ENCODE measurements around the gene WDFY1. TPM values are rescaled to one million over a fixed set of nuclear protein-coding genes. Genes with fewer than 3 reads are reported as not detected.

Gene WDFY1
- total and polyA plus RNA-seq, 2 experiments from 2014 or later: 54.5 to 127 TPM

- Histone ChIP-seq H3K4me1 (ENCODE audit: insufficient read depth) (no peaks in the 10 kb centered on the region), H3K36me3 (ENCODE audit: insufficient read depth) (peaks cover 12% of the 10 kb centered on the region), H3K9me2 (ENCODE audit: insufficient read depth) (no peaks in the 10 kb centered on the region), H3K4me3 (no peak overlapping the region), H3F3A (replicated peaks; ENCODE audit: low read depth) (no peaks in the 10 kb centered on the region), H2AFZ (no peak overlapping the region), H3K27me3 (ENCODE audit: insufficient read depth) (no peaks in the 10 kb centered on the region), H4K20me1 (replicated peaks; ENCODE audit: insufficient read depth) (no peaks in the 10 kb centered on the region; the same call in 1 of the 2 replicates), H3K27ac (ENCODE audit: low read depth) (no peak overlapping the region), H3K4me2 (no peak overlapping the region), H3K79me2 (replicated peaks; ENCODE audit: insufficient read depth) (no peaks in the 10 kb centered on the region)
- Mint-ChIP-seq H3K36me3 (ENCODE audit: low read depth) (peaks cover 3% of the 10 kb centered on the region; the same call in 2 of the 3 replicates), H3K4me3 (no peak overlapping the region), H3K4me1 (peaks cover 15% of the 10 kb centered on the region; the same call in 2 of the 3 replicates), H3K27ac (no peak overlapping the region), H3K9me3 (no peaks in the 10 kb centered on the region), H3K27me3 (ENCODE audit: insufficient read depth, low read depth, poor library complexity) (peaks cover 2% of the 10 kb centered on the region)
- TF ChIP-seq POLR2AphosphoS5 (IDR thresholded peaks at IDR 0.05; ENCODE audit: low read depth): no peak
- TF ChIP-seq ZNF331 (CRISPR knock-in tag; IDR thresholded peaks at IDR 0.05; ENCODE audit: low read depth): no peak
- no peak for TF ChIP-seq NANOG (IDR thresholded peaks at IDR 0.05; ENCODE audit: borderline replicate concordance)
- no peak for TF ChIP-seq JUNB (IDR thresholded peaks at IDR 0.05; ENCODE audit: unreplicated experiment)
- no peak for TF ChIP-seq REST (IDR thresholded peaks at IDR 0.05; ENCODE audit: unreplicated experiment)
- TF ChIP-seq STAT1 (IDR thresholded peaks at IDR 0.05; ENCODE audit: unreplicated experiment): no peak
- TF ChIP-seq, protein P1, sequence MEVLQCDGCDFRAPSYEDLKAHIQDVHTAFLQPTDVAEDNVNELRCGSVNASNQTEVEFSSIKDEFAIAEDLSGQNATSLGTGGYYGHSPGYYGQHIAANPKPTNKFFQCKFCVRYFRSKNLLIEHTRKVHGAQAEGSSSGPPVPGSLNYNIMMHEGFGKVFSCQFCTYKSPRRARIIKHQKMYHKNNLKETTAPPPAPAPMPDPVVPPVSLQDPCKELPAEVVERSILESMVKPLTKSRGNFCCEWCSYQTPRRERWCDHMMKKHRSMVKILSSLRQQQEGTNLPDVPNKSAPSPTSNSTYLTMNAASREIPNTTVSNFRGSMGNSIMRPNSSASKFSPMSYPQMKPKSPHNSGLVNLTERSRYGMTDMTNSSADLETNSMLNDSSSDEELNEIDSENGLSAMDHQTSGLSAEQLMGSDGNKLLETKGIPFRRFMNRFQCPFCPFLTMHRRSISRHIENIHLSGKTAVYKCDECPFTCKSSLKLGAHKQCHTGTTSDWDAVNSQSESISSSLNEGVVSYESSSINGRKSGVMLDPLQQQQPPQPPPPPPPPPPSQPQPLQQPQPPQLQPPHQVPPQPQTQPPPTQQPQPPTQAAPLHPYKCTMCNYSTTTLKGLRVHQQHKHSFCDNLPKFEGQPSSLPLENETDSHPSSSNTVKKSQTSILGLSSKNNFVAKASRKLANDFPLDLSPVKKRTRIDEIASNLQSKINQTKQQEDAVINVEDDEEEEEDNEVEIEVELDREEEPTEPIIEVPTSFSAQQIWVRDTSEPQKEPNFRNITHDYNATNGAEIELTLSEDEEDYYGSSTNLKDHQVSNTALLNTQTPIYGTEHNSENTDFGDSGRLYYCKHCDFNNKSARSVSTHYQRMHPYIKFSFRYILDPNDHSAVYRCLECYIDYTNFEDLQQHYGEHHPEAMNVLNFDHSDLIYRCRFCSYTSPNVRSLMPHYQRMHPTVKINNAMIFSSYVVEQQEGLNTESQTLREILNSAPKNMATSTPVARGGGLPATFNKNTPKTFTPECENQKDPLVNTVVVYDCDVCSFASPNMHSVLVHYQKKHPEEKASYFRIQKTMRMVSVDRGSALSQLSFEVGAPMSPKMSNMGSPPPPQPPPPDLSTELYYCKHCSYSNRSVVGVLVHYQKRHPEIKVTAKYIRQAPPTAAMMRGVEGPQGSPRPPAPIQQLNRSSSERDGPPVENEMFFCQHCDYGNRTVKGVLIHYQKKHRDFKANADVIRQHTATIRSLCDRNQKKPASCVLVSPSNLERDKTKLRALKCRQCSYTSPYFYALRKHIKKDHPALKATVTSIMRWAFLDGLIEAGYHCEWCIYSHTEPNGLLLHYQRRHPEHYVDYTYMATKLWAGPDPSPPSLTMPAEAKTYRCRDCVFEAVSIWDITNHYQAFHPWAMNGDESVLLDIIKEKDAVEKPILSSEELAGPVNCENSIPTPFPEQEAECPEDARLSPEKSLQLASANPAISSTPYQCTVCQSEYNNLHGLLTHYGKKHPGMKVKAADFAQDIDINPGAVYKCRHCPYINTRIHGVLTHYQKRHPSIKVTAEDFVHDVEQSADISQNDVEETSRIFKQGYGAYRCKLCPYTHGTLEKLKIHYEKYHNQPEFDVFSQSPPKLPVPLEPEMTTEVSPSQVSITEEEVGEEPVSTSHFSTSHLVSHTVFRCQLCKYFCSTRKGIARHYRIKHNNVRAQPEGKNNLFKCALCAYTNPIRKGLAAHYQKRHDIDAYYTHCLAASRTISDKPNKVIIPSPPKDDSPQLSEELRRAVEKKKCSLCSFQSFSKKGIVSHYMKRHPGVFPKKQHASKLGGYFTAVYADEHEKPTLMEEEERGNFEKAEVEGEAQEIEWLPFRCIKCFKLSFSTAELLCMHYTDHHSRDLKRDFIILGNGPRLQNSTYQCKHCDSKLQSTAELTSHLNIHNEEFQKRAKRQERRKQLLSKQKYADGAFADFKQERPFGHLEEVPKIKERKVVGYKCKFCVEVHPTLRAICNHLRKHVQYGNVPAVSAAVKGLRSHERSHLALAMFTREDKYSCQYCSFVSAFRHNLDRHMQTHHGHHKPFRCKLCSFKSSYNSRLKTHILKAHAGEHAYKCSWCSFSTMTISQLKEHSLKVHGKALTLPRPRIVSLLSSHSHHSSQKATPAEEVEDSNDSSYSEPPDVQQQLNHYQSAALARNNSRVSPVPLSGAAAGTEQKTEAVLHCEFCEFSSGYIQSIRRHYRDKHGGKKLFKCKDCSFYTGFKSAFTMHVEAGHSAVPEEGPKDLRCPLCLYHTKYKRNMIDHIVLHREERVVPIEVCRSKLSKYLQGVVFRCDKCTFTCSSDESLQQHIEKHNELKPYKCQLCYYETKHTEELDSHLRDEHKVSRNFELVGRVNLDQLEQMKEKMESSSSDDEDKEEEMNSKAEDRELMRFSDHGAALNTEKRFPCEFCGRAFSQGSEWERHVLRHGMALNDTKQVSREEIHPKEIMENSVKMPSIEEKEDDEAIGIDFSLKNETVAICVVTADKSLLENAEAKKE (CRISPR knock-in tag; IDR thresholded peaks at IDR 0.05): no peak
- no peak for TF ChIP-seq CREB1 (CRISPR knock-in tag; IDR thresholded peaks at IDR 0.05; ENCODE audit: low read depth)
- TF ChIP-seq ZNF114 (CRISPR knock-in tag; IDR thresholded peaks at IDR 0.05): no peak
- TF ChIP-seq EZH2 (IDR thresholded peaks at IDR 0.05; ENCODE audit: low read depth, unreplicated experiment): no peak
- no peak for TF ChIP-seq CTCF (conservative IDR thresholded peaks at IDR 0.05; ENCODE audit: low read depth in 2 of 2)
- no peak for TF ChIP-seq ETS1 (IDR thresholded peaks at IDR 0.05)
- TF ChIP-seq EZH2phosphoT487 (IDR thresholded peaks at IDR 0.05; ENCODE audit: unreplicated experiment): no peak
- ATAC-seq (no peak), DNase-seq (ENCODE audit: low spot score) (no peak)
Observed at GRCh38 chr2:223972656-223973102, 27.5 kb upstream of the WDFY1 start.

Data from GM23338 (cell line).